Body of pancreas (tissue), 4 donors: ENCODE data around the gene TGFBRAP1. TPM values are rescaled to one million over a fixed set of nuclear protein-coding genes. Genes with fewer than 3 reads are reported as not detected.

Experiments
- ATAC-seq: fragments of 150-250 bp; one replicate; pipeline ENCODE4 v1.9.1; 2016
- DNase-seq, 4 donors: peaks; one replicate each; pipeline ENCODE4 v3.0.0-alpha.2; 2019
- H3K27ac ChIP-seq, 4 donors: fragments of 200-600 bp; sonication (generic); 1 replicate in 3 of 4; 2 replicates in 1 of 4; pipeline versions ENCODE4 v1.5.1 to v1.6.1; 2016 to 2019; ENCODE audit warnings: mild to moderate bottlenecking in 1 of 4, mixed read lengths in 1 of 4, moderate library complexity in 1 of 4
- H3K27me3 ChIP-seq, 2 donors: fragments of 200-600 bp; sonication (generic); one replicate each; pipeline ENCODE4 v1.6.0; 2016; ENCODE audit warnings: mild to moderate bottlenecking in 1 of 2
- H3K36me3 ChIP-seq, 2 donors: fragments of 200-600 bp; sonication (generic); replicated peaks in 1 of 2; 2 replicates each; pipeline ENCODE4 v1.5.1; 2016; ENCODE audit warnings: low read depth in 2 of 2; ENCODE audit not compliant: insufficient read depth in 1 of 2
- H3K4me1 ChIP-seq: fragments of 200-600 bp; sonication (generic); one replicate; pipeline ENCODE4 v1.6.0; 2016
- H3K4me3 ChIP-seq, 2 donors: fragments of 200-600 bp; sonication (generic); 1 replicate in 1 of 2; 2 replicates in 1 of 2; pipeline ENCODE4 v1.5.1; 2016 to 2019
- H3K9me3 ChIP-seq, 3 donors: fragments of 200-600 bp; sonication (generic); 1 replicate in 2 of 3; 2 replicates in 1 of 3; pipeline ENCODE4 v1.5.1; 2016
- CTCF ChIP-seq, 7 experiments: fragments of 450-650 bp in 4 of 7; fragments of 200-600 bp in 3 of 7; sonication (generic) in 3 of 7; IDR thresholded peaks; one replicate each; pipeline ENCODE4 v1.5.1; 2016 to 2019; ENCODE audit warnings: antibody characterized with exemption in 7 of 7
- POLR2A ChIP-seq, 3 donors: fragments of 450-650 bp; IDR thresholded peaks; one replicate each; pipeline ENCODE4 v1.6.1; 2016; ENCODE audit warnings: antibody characterized with exemption in 3 of 3, mild to moderate bottlenecking in 2 of 3
- WGBS, 2 donors: methylation state at CpG; one replicate each; pipeline ENCODE4 v1.1.5; 2017; 5-methylcytosine and 5-hydroxymethylcytosine counted together
- intact Hi-C: fragments of 100-400 bp; cut with DNase I; formaldehyde crosslinking; loops from one replicate; pipeline ENCODE4 v1.15.1; 2023
- total RNA-seq, 2 donors: library from RNA; depleted of rRNA; stranded (reverse); fragments of >200 nt; gene quantifications; one replicate each; pipeline ENCODE4 v1.1.0, GENCODE V29; 2016

TGFBRAP1 gene
- total RNA-seq, 2 donors from 2014 or later = 11.2 to 12.9 TPM

- Histone ChIP-seq H3K27me3 (no peaks in the 10 kb centered on the region), H3K4me3 (no peak overlapping the region), H3K36me3 (no peaks in the 10 kb centered on the region), H3K4me1 (peaks cover 17% of the 10 kb centered on the region), H3K27ac (no peak overlapping the region), H3K9me3 (no peaks in the 10 kb centered on the region)
- ATAC-seq = no peak
- no peak for DNase-seq
- intact Hi-C loops = no loop called here
- no peak for TF ChIP-seq CTCF (IDR thresholded peaks at IDR 0.05)
- no peak for TF ChIP-seq POLR2A (IDR thresholded peaks at IDR 0.05)
These were observed 15.7 kb downstream of the TGFBRAP1 start for GRCh38 chr2:105313877-105314276.

- intact Hi-C loops = no loop called here
- Histone ChIP-seq H3K4me1 (peaks cover 12% of the 10 kb centered on the region), H3K27ac (no peak overlapping the region), H3K9me3 (no peaks in the 10 kb centered on the region), H3K36me3 (peaks cover 8 to 9% of the 10 kb centered on the region in 2 donors), H3K27me3 (no peaks in the 10 kb centered on the region), H3K4me3 (no peak overlapping the region)
- TF ChIP-seq CTCF (IDR thresholded peaks at IDR 0.05) (no peak), POLR2A (IDR thresholded peaks at IDR 0.05) (no peak)
- DNase-seq (peak in 1 of 4 donors; percentile 34), ATAC-seq (no peak)
- 87 to 98% methylated on average over 3 to 4 of the region's 4 CpGs for WGBS, 2 donors
These were observed 20.4 kb downstream of the TGFBRAP1 start for GRCh38 chr2:105309147-105309545.

- peaks cover 12% of the 10 kb centered on the region for H3K4me1 ChIP-seq
- intact Hi-C loops = no loop called here
- ATAC-seq = no peak
- H3K27me3 ChIP-seq = no peaks in the 10 kb centered on the region
- H3K4me3 ChIP-seq = no peak overlapping the region
- H3K27ac ChIP-seq = no peak overlapping the region
- WGBS, 2 donors = 91 to 93% methylated on average over 15 of the region's 15 CpGs
- TF ChIP-seq POLR2A (IDR thresholded peaks at IDR 0.05) = no peak
- TF ChIP-seq CTCF (IDR thresholded peaks at IDR 0.05) = no peak
- peaks cover 8 to 9% of the 10 kb centered on the region in 2 donors for H3K36me3 ChIP-seq
- H3K9me3 ChIP-seq = no peaks in the 10 kb centered on the region
- no peak for DNase-seq
These were observed 21.0 kb downstream of the TGFBRAP1 start for GRCh38 chr2:105308382-105309146.

GRCh38 chr2:105307962-105308361 is 21.6 kb downstream of the TGFBRAP1 start:
- TF ChIP-seq POLR2A (IDR thresholded peaks at IDR 0.05) = no peak
- no peak for TF ChIP-seq CTCF (IDR thresholded peaks at IDR 0.05)
- DNase-seq = no peak
- Histone ChIP-seq H3K36me3 (peaks cover 8 to 9% of the 10 kb centered on the region in 2 donors), H3K27me3 (no peaks in the 10 kb centered on the region), H3K27ac (no peak overlapping the region), H3K4me1 (peaks cover 15% of the 10 kb centered on the region), H3K4me3 (no peak overlapping the region), H3K9me3 (no peaks in the 10 kb centered on the region)
- no peak for ATAC-seq
- 87 to 94% methylated on average over 17 of the region's 17 CpGs for WGBS, 2 donors
- intact Hi-C loops = no loop called here

- no peak for ATAC-seq
- H3K4me1 ChIP-seq = peaks cover 18% of the 10 kb centered on the region
- intact Hi-C loops = no loop called here
- no peak overlapping the region for H3K4me3 ChIP-seq
- H3K27me3 ChIP-seq = no peaks in the 10 kb centered on the region
- peaks cover 8 to 9% of the 10 kb centered on the region in 2 donors for H3K36me3 ChIP-seq
- no peak for TF ChIP-seq CTCF (IDR thresholded peaks at IDR 0.05)
- no peak for TF ChIP-seq POLR2A (IDR thresholded peaks at IDR 0.05)
- no peak for DNase-seq
- WGBS, 2 donors = 84 to 96% methylated on average over 18 to 19 of the region's 19 CpGs
- no peak overlapping the region for H3K27ac ChIP-seq
- no peaks in the 10 kb centered on the region for H3K9me3 ChIP-seq
These were observed 22.0 kb downstream of the TGFBRAP1 start for GRCh38 chr2:105307550-105307949.
